ENCODE measurements around the gene AOPEP. TPM values are rescaled to one million over a fixed set of nuclear protein-coding genes. Genes with fewer than 3 reads are reported as not detected.
A peak's percentile ranks its signal among the peaks of the same experiment; 100 is the strongest.

Gene AOPEP
- total RNA-seq, 1 donor from 2014 or later = 16.6 TPM

DNA sequence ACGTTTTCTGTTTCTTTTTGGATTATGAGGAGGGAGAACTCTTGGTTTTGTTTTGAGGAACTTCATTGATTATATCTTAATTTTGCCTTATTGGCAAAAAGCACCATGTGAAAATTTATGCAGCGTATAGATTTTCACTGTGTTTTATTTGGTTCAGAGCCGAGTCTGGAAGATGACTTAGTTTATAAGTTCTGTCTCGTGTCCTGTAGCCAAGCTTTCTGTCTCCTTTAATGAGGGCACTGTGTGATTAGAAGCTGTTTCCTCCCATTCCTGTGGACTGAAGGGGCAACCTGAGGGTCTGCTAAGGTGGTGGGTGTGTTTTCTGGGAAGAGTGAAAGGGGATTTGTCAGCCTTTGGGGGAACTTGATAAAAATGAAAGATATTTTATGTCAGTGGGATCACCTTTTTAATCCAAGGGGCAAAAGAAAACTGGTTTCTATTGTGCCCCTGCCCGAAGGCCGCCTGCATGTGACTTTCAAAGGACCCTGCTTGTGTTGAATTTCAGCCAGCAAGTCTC, 328.9 kb downstream of the AOPEP start:
- Histone ChIP-seq H3F3A (ENCODE audit: low read depth) (peaks cover 9% of the 10 kb centered on the region), H3K4me3 (no peak overlapping the region), H3K36me3 (no peaks in the 10 kb centered on the region), H3K9ac (no peak overlapping the region), H3K27me3 (peaks cover 1% of the 10 kb centered on the region), H4K20me1 (ENCODE audit: low read depth) (no peaks in the 10 kb centered on the region), H3K4me1 (peaks cover 28% of the 10 kb centered on the region), H3K9me3 (ENCODE audit: low read depth) (no peaks in the 10 kb centered on the region), H3K27ac (no peak overlapping the region), H3K79me2 (ENCODE audit: low read depth) (no peaks in the 10 kb centered on the region), H3K4me2 (peak overlapping the region; percentile 10), H2AFZ (replicated peaks) (no peak overlapping the region)
- peaks cover 2% of the 10 kb centered on the region for H3K36me3 Mint-ChIP-seq
- H3K9me3 Mint-ChIP-seq = no peaks in the 10 kb centered on the region
- H3K27me3 Mint-ChIP-seq (ENCODE audit: insufficient read depth, low read depth) = no peaks in the 10 kb centered on the region
- peak overlapping the region; percentile 96 for H3K27ac Mint-ChIP-seq
- DNase-seq (ENCODE audit: low spot score) = no peak
- H3K4me1 Mint-ChIP-seq = peaks cover 60% of the 10 kb centered on the region
- TF ChIP-seq EZH2 (IDR thresholded peaks at IDR 0.05) = no peak
- TF ChIP-seq, protein P1, sequence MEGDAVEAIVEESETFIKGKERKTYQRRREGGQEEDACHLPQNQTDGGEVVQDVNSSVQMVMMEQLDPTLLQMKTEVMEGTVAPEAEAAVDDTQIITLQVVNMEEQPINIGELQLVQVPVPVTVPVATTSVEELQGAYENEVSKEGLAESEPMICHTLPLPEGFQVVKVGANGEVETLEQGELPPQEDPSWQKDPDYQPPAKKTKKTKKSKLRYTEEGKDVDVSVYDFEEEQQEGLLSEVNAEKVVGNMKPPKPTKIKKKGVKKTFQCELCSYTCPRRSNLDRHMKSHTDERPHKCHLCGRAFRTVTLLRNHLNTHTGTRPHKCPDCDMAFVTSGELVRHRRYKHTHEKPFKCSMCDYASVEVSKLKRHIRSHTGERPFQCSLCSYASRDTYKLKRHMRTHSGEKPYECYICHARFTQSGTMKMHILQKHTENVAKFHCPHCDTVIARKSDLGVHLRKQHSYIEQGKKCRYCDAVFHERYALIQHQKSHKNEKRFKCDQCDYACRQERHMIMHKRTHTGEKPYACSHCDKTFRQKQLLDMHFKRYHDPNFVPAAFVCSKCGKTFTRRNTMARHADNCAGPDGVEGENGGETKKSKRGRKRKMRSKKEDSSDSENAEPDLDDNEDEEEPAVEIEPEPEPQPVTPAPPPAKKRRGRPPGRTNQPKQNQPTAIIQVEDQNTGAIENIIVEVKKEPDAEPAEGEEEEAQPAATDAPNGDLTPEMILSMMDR (IDR thresholded peaks at IDR 0.05) = no peak
- TF ChIP-seq EZH2phosphoT487 (IDR thresholded peaks at IDR 0.05) = no peak
- H3K4me3 Mint-ChIP-seq = peak overlapping the region; percentile 70

DNA sequence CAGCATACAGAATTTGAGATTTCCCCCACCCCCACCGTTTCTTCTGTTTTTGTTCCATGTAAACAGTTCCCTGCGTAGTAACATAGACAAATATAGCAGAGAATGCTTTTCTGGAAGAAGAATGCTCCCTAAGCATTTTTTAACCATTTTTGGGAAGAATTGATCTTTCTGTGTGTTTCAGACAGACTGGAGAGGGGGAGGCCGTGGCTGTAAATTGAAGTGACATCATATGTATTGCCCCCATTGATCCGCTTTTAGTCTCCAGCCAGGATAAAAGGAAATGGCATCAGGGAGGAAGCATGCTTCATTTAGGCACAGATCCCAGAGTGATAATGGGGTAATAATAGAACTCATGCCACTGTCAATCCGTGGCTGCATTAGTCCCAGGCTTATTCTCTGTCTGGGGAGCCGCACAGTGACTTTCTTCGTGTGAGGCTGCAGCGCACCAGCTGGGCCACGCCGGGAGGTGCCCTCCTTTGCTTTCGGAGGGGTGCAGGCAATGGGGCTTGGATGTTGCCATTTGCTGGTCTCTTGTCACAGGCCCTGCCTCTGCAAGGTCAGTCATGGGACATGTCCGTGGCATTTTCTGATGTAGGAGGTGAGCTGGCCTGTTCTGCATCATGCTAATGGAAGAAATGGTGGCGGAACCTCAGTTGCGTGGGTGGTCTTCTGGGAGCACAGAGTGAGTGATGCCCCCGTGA, 329.5 kb downstream of the AOPEP start:
- Histone ChIP-seq H3K9me3 (ENCODE audit: low read depth) (no peaks in the 10 kb centered on the region), H3K9ac (no peak overlapping the region), H3K79me2 (ENCODE audit: low read depth) (no peaks in the 10 kb centered on the region), H3K36me3 (no peaks in the 10 kb centered on the region), H2AFZ (replicated peaks) (no peak overlapping the region), H3K27ac (no peak overlapping the region), H3K27me3 (no peaks in the 10 kb centered on the region), H3K4me1 (peaks cover 28% of the 10 kb centered on the region), H4K20me1 (ENCODE audit: low read depth) (no peaks in the 10 kb centered on the region), H3K4me2 (no peak overlapping the region), H3K4me3 (no peak overlapping the region), H3F3A (ENCODE audit: low read depth) (peaks cover 9% of the 10 kb centered on the region)
- peaks cover 60% of the 10 kb centered on the region for H3K4me1 Mint-ChIP-seq
- peak overlapping the region; percentile 96 for H3K27ac Mint-ChIP-seq
- H3K4me3 Mint-ChIP-seq = peak overlapping the region; percentile 70
- peaks cover 5% of the 10 kb centered on the region for H3K36me3 Mint-ChIP-seq
- no peaks in the 10 kb centered on the region for H3K9me3 Mint-ChIP-seq
- H3K27me3 Mint-ChIP-seq (ENCODE audit: insufficient read depth, low read depth) = no peaks in the 10 kb centered on the region
- no peak for TF ChIP-seq EZH2phosphoT487 (IDR thresholded peaks at IDR 0.05)
- TF ChIP-seq, protein P1 (IDR thresholded peaks at IDR 0.05) = no peak
- no peak for TF ChIP-seq EZH2 (IDR thresholded peaks at IDR 0.05)
- DNase-seq (ENCODE audit: low spot score) = no peak

DNA sequence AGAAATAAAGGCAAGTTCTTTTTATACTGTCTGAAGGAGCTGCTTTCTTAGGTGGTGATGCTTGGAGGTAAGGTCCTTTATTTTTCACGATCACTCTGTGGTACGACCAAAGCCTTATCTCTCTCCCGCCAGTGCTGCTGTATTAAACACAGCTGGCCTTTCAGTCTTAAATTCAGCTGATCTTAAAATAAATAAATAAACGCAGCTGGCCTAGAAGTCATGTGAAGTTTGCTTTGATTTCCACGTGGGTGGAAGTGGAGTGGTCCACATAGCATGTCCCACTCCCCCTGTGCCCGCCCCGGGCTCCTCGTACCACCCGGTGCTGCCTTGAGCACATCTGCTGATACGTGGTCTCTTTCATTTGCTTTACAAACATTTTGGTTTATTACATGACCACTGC, 330.6 kb downstream of the AOPEP start:
- no peak overlapping the region for H3K4me3 Mint-ChIP-seq
- H3K4me1 Mint-ChIP-seq = peaks cover 69% of the 10 kb centered on the region
- TF ChIP-seq EZH2phosphoT487 (IDR thresholded peaks at IDR 0.05) (no peak), EZH2 (IDR thresholded peaks at IDR 0.05) (no peak)
- TF ChIP-seq, protein P1 (IDR thresholded peaks at IDR 0.05) = no peak
- peaks cover 9% of the 10 kb centered on the region for H3F3A ChIP-seq (ENCODE audit: low read depth)
- no peaks in the 10 kb centered on the region for H3K9me3 ChIP-seq (ENCODE audit: low read depth)
- H3K79me2 ChIP-seq (ENCODE audit: low read depth) = no peaks in the 10 kb centered on the region
- H3K27me3 Mint-ChIP-seq (ENCODE audit: insufficient read depth, low read depth) = no peaks in the 10 kb centered on the region
- peaks cover 28% of the 10 kb centered on the region for H3K4me1 ChIP-seq
- no peaks in the 10 kb centered on the region for H3K27me3 ChIP-seq
- H3K27ac Mint-ChIP-seq = no peak overlapping the region
- no peak overlapping the region for H3K4me2 ChIP-seq
- no peak for DNase-seq (ENCODE audit: low spot score)
- no peaks in the 10 kb centered on the region for H3K9me3 Mint-ChIP-seq
- no peak overlapping the region for H3K4me3 ChIP-seq
- H3K27ac ChIP-seq = no peak overlapping the region
- no peak overlapping the region for H2AFZ ChIP-seq (replicated peaks)
- H3K9ac ChIP-seq = no peak overlapping the region
- H3K36me3 ChIP-seq = no peaks in the 10 kb centered on the region
- H4K20me1 ChIP-seq (ENCODE audit: low read depth) = no peaks in the 10 kb centered on the region
- H3K36me3 Mint-ChIP-seq = peaks cover 6% of the 10 kb centered on the region
